Measurements from ENCODE around the gene SPEF2. TPM values are rescaled to one million over a fixed set of nuclear protein-coding genes. Genes with fewer than 3 reads are reported as not detected.

SPEF2 gene
- total RNA-seq, 2 donors from 2014 or later: 1.9 to 16.2 TPM

DNA sequence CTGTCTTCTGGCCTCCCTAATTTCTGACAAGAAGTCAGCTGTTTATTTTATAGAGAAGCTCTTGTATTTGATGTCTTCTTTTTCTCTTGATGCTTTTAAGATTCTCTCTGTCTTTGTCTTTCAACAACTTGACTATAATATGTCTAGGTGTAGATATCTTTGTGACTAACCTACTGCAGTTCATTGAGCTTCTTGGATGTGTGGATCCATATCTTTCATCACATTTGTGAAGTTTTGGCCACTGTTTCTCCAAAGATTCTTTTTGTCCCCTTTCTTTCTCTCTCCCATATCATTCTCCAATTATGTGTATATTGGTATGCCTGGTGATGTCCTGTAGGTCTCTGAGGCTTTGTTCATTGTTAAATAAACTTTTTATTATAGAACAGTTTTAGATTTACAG, 16.7 kb downstream of the SPEF2 start:
- H3K36me3 ChIP-seq: peaks cover 6% of the 10 kb centered on the region
- ATAC-seq (ENCODE audit: insufficient number of reproducible peaks, low FRiP score, low read depth): no peak
- TF ChIP-seq CTCF (IDR thresholded peaks at IDR 0.05): no peak

GRCh38 chr5:35640623-35641022, 23.0 kb downstream of the SPEF2 start:
- Histone ChIP-seq H3K27ac (no peak overlapping the region), H3K4me1 (ENCODE audit: control insufficient read depth in 1 of 2, low read depth in 2 of 2) (no peaks in the 10 kb centered on the region)
- ATAC-seq (ENCODE audit: insufficient number of reproducible peaks, low FRiP score, low read depth): no peak

More for the DNA sequence above, 16.7 kb downstream of the SPEF2 start:
- no peaks in the 10 kb centered on the region for H3K4me1 ChIP-seq (ENCODE audit: control insufficient read depth in 1 of 2, low read depth in 2 of 2)
- no peak overlapping the region for H3K4me3 ChIP-seq
- H3K9me3 ChIP-seq: no peaks in the 10 kb centered on the region
- no peaks in the 10 kb centered on the region for H3K27me3 ChIP-seq (replicated peaks; ENCODE audit: insufficient read depth)
- no peak overlapping the region for H3K27ac ChIP-seq
- DNase-seq (ENCODE audit: low spot score): no peak

GRCh38 chr5:35644543-35644942, 26.9 kb downstream of the SPEF2 start:
- Histone ChIP-seq H3K4me1 (ENCODE audit: control insufficient read depth in 1 of 2, low read depth in 2 of 2) (no peaks in the 10 kb centered on the region), H3K27me3 (replicated peaks; ENCODE audit: insufficient read depth) (no peaks in the 10 kb centered on the region), H3K4me3 (no peak overlapping the region), H3K27ac (no peak overlapping the region), H3K9me3 (no peaks in the 10 kb centered on the region), H3K36me3 (peaks cover 5% of the 10 kb centered on the region)
- DNase-seq (ENCODE audit: low spot score): no peak
- no peak for TF ChIP-seq CTCF (IDR thresholded peaks at IDR 0.05)
- ATAC-seq (ENCODE audit: insufficient number of reproducible peaks, low FRiP score, low read depth): no peak

More at GRCh38 chr5:35640623-35641022, 23.0 kb downstream of the SPEF2 start:
- no peak for DNase-seq (ENCODE audit: low spot score)
- no peaks in the 10 kb centered on the region for H3K9me3 ChIP-seq
- H3K27me3 ChIP-seq (replicated peaks; ENCODE audit: insufficient read depth): no peaks in the 10 kb centered on the region
- H3K36me3 ChIP-seq: peaks cover 5% of the 10 kb centered on the region
- no peak for TF ChIP-seq CTCF (IDR thresholded peaks at IDR 0.05)
- no peak overlapping the region for H3K4me3 ChIP-seq

GRCh38 chr5:35647128-35647527, 29.5 kb downstream of the SPEF2 start:
- no peak overlapping the region for H3K4me3 ChIP-seq
- no peak overlapping the region for H3K27ac ChIP-seq
- peaks cover 1% of the 10 kb centered on the region for H3K36me3 ChIP-seq
- H3K9me3 ChIP-seq: no peaks in the 10 kb centered on the region
- no peaks in the 10 kb centered on the region for H3K4me1 ChIP-seq (ENCODE audit: control insufficient read depth in 1 of 2, low read depth in 2 of 2)
- no peak for TF ChIP-seq CTCF (IDR thresholded peaks at IDR 0.05)
- ATAC-seq (ENCODE audit: insufficient number of reproducible peaks, low FRiP score, low read depth) (no peak), DNase-seq (ENCODE audit: low spot score) (no peak)
- H3K27me3 ChIP-seq (replicated peaks; ENCODE audit: insufficient read depth): no peaks in the 10 kb centered on the region

- no peak for DNase-seq (ENCODE audit: low spot score)
- no peak for ATAC-seq (ENCODE audit: insufficient number of reproducible peaks, low FRiP score, low read depth)
Measured at GRCh38 chr5:35647712-35648111, 30.0 kb downstream of the SPEF2 start.

More at GRCh38 chr5:35647712-35648111, 30.0 kb downstream of the SPEF2 start:
- H3K36me3 ChIP-seq: no peaks in the 10 kb centered on the region
- no peaks in the 10 kb centered on the region for H3K9me3 ChIP-seq
- H3K27me3 ChIP-seq (replicated peaks; ENCODE audit: insufficient read depth): no peaks in the 10 kb centered on the region
- H3K4me1 ChIP-seq (ENCODE audit: control insufficient read depth in 1 of 2, low read depth in 2 of 2): no peaks in the 10 kb centered on the region
- H3K27ac ChIP-seq: no peak overlapping the region
- no peak overlapping the region for H3K4me3 ChIP-seq
- TF ChIP-seq CTCF (IDR thresholded peaks at IDR 0.05): no peak

Measured in thoracic aorta (tissue), 2 donors.